ENCODE data around the gene HPN. TPM values are rescaled to one million over a fixed set of nuclear protein-coding genes. Genes with fewer than 3 reads are reported as not detected.
"Not testable (repeated sequence)": the region's sequence is repeated elsewhere in the genome, so short reads cannot be mapped to it uniquely, and the experiment has no call there.

HPN gene
- total RNA-seq, 1 donor from 2014 or later: 0.30 TPM

GRCh38 chr19:35013041-35013819 lies 28.3 kb upstream of the HPN start:
- H3K79me2 ChIP-seq (ENCODE audit: low read depth): peaks cover 2% of the 10 kb centered on the region
- H3K27ac Mint-ChIP-seq: no peak overlapping the region
- no peak overlapping the region for H3K9ac ChIP-seq
- no peaks in the 10 kb centered on the region for H3K4me1 ChIP-seq
- H3K9me3 ChIP-seq (ENCODE audit: low read depth): no peaks in the 10 kb centered on the region
- no peak overlapping the region for H2AFZ ChIP-seq (replicated peaks)
- H3K27me3 Mint-ChIP-seq (ENCODE audit: insufficient read depth, low read depth): peaks cover 11% of the 10 kb centered on the region
- no peak for TF ChIP-seq EZH2 (IDR thresholded peaks at IDR 0.05)
- TF ChIP-seq, protein P1, sequence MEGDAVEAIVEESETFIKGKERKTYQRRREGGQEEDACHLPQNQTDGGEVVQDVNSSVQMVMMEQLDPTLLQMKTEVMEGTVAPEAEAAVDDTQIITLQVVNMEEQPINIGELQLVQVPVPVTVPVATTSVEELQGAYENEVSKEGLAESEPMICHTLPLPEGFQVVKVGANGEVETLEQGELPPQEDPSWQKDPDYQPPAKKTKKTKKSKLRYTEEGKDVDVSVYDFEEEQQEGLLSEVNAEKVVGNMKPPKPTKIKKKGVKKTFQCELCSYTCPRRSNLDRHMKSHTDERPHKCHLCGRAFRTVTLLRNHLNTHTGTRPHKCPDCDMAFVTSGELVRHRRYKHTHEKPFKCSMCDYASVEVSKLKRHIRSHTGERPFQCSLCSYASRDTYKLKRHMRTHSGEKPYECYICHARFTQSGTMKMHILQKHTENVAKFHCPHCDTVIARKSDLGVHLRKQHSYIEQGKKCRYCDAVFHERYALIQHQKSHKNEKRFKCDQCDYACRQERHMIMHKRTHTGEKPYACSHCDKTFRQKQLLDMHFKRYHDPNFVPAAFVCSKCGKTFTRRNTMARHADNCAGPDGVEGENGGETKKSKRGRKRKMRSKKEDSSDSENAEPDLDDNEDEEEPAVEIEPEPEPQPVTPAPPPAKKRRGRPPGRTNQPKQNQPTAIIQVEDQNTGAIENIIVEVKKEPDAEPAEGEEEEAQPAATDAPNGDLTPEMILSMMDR (IDR thresholded peaks at IDR 0.05): peak; percentile 91
- H3K4me3 ChIP-seq: no peak overlapping the region
- peaks cover 11% of the 10 kb centered on the region for H4K20me1 ChIP-seq (ENCODE audit: low read depth)
- no peak overlapping the region for H3K27ac ChIP-seq
- H3K4me3 Mint-ChIP-seq: no peak overlapping the region
- no peaks in the 10 kb centered on the region for H3K27me3 ChIP-seq
- no peak overlapping the region for H3K4me2 ChIP-seq
- peak; percentile 76 for DNase-seq (ENCODE audit: low spot score)
- peaks cover 7% of the 10 kb centered on the region for H3F3A ChIP-seq (ENCODE audit: low read depth)
- no peaks in the 10 kb centered on the region for H3K4me1 Mint-ChIP-seq
- H3K36me3 Mint-ChIP-seq: peaks cover 33% of the 10 kb centered on the region
- no peaks in the 10 kb centered on the region for H3K9me3 Mint-ChIP-seq
- no peaks in the 10 kb centered on the region for H3K36me3 ChIP-seq

DNA sequence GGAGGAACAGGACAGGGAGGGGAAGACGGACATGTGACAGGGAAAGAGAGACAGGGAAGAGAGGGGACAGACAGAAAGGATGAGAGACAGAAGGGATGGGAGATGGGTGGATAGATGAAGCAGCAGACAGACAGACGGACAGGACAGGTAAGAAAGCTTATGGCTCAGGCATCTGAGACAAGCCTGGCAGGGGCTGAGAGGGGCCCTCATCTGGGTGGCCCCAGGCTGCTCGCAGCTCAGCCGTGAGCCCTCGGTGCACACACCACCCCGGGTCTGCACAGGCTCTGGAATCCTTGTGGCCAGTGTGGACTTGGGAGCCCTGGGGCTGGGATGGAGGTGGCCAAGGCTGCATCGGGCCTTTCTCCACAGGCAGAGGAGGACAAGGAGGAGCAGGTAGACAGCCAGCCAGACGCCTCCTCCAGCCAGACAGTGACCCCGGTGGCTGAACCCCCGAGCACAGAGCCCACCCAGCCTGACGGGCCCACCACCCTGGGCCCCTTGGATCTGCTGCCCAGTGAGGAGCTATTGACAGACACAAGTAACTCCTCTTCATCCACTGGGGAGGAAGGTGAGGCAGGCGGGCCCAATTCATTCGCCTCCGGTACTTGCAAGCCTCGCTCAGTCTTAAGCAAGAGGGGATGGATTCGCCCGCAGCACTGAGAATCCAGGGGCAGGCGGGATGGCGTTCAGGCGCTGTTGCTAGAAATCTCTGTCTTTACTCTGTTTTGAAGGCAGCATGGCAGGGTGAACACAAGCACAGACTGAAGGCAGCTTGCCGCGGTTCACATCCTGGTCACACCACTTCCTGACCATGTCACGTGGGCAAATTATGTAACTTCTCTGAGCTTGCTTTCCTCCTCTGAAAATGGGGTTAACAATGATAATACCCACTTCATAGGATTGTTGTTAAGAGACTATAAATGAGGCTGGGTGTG lies 27.4 kb upstream of the HPN start:
- H3K9me3 Mint-ChIP-seq: no peaks in the 10 kb centered on the region
- Histone ChIP-seq H3F3A (ENCODE audit: low read depth) (peaks cover 7% of the 10 kb centered on the region), H3K9me3 (ENCODE audit: low read depth) (no peaks in the 10 kb centered on the region), H3K4me1 (no peaks in the 10 kb centered on the region), H4K20me1 (ENCODE audit: low read depth) (peaks cover 8% of the 10 kb centered on the region), H3K27ac (no peak overlapping the region), H3K36me3 (no peaks in the 10 kb centered on the region), H3K9ac (no peak overlapping the region), H3K27me3 (no peaks in the 10 kb centered on the region), H3K4me2 (no peak overlapping the region), H2AFZ (replicated peaks) (no peak overlapping the region), H3K79me2 (ENCODE audit: low read depth) (no peaks in the 10 kb centered on the region), H3K4me3 (no peak overlapping the region)
- H3K27ac Mint-ChIP-seq: no peak overlapping the region
- H3K27me3 Mint-ChIP-seq (ENCODE audit: insufficient read depth, low read depth): peaks cover 11% of the 10 kb centered on the region
- no peak for TF ChIP-seq EZH2phosphoT487 (IDR thresholded peaks at IDR 0.05)
- TF ChIP-seq EZH2 (IDR thresholded peaks at IDR 0.05): no peak
- TF ChIP-seq, protein P1 (IDR thresholded peaks at IDR 0.05): no peak
- DNase-seq (ENCODE audit: low spot score): no peak
- H3K4me3 Mint-ChIP-seq: no peak overlapping the region
- peaks cover 36% of the 10 kb centered on the region for H3K36me3 Mint-ChIP-seq
- no peaks in the 10 kb centered on the region for H3K4me1 Mint-ChIP-seq

- not testable (repeated sequence) for H3F3A ChIP-seq (ENCODE audit: low read depth); H3K36me3 ChIP-seq; H3K4me3 ChIP-seq; H3K9me3 Mint-ChIP-seq; DNase-seq (ENCODE audit: low spot score); H3K9me3 ChIP-seq (ENCODE audit: low read depth); H4K20me1 ChIP-seq (ENCODE audit: low read depth); H3K27ac ChIP-seq; H3K4me3 Mint-ChIP-seq; H3K9ac ChIP-seq; H3K4me2 ChIP-seq; H2AFZ ChIP-seq (replicated peaks); H3K4me1 Mint-ChIP-seq; H3K27ac Mint-ChIP-seq; H3K4me1 ChIP-seq; H3K79me2 ChIP-seq (ENCODE audit: low read depth); H3K27me3 ChIP-seq
- peaks cover 11% of the 10 kb centered on the region for H3K27me3 Mint-ChIP-seq (ENCODE audit: insufficient read depth, low read depth)
- peaks cover 36% of the 10 kb centered on the region for H3K36me3 Mint-ChIP-seq
Observed at GRCh38 chr19:35014774-35015173, 26.7 kb upstream of the HPN start.

Data from neural progenitor cell (in vitro differentiated cells).